Measurements from ENCODE around the gene NLRX1.

The NLRX1 gene, protein sequence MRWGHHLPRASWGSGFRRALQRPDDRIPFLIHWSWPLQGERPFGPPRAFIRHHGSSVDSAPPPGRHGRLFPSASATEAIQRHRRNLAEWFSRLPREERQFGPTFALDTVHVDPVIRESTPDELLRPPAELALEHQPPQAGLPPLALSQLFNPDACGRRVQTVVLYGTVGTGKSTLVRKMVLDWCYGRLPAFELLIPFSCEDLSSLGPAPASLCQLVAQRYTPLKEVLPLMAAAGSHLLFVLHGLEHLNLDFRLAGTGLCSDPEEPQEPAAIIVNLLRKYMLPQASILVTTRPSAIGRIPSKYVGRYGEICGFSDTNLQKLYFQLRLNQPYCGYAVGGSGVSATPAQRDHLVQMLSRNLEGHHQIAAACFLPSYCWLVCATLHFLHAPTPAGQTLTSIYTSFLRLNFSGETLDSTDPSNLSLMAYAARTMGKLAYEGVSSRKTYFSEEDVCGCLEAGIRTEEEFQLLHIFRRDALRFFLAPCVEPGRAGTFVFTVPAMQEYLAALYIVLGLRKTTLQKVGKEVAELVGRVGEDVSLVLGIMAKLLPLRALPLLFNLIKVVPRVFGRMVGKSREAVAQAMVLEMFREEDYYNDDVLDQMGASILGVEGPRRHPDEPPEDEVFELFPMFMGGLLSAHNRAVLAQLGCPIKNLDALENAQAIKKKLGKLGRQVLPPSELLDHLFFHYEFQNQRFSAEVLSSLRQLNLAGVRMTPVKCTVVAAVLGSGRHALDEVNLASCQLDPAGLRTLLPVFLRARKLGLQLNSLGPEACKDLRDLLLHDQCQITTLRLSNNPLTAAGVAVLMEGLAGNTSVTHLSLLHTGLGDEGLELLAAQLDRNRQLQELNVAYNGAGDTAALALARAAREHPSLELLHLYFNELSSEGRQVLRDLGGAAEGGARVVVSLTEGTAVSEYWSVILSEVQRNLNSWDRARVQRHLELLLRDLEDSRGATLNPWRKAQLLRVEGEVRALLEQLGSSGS

GRCh38 chr11:119168471-119169281 lies at the start of gene NLRX1:
NLRX1 (plus strand) TSS chr11:119168725; CDS start chr11:119171404, 2,679 bp downstream.
- peak; percentile 93 for DNase-seq (ENCODE audit: low read depth)
- TF ChIP-seq, protein P1, sequence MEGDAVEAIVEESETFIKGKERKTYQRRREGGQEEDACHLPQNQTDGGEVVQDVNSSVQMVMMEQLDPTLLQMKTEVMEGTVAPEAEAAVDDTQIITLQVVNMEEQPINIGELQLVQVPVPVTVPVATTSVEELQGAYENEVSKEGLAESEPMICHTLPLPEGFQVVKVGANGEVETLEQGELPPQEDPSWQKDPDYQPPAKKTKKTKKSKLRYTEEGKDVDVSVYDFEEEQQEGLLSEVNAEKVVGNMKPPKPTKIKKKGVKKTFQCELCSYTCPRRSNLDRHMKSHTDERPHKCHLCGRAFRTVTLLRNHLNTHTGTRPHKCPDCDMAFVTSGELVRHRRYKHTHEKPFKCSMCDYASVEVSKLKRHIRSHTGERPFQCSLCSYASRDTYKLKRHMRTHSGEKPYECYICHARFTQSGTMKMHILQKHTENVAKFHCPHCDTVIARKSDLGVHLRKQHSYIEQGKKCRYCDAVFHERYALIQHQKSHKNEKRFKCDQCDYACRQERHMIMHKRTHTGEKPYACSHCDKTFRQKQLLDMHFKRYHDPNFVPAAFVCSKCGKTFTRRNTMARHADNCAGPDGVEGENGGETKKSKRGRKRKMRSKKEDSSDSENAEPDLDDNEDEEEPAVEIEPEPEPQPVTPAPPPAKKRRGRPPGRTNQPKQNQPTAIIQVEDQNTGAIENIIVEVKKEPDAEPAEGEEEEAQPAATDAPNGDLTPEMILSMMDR (IDR thresholded peaks at IDR 0.05; ENCODE audit: insufficient read depth, low read depth, low read length, missing control alignments): peak; percentile 95
- peak within 1 kb of the TSS; percentile 91 for H3K4me3 ChIP-seq (ENCODE audit: low read depth, low read length)

DNA sequence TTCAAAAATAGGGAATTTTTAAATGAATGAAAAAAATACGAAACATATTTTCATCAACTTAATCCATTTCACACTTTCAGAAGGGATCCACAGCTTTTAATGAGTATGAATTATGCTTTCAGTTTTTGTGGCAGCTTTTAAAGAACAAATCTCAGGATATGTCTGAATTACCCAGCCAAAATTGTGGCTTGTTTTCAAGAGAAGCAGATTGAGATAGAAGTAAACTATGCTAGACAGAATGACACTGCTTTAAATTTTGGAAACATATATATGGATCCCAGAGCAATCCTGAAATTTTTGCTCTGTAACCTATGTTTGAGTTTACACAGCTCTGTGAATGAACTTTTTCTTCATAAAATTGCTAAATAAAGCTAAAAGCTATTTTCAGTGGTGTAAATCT lies 49.6 kb upstream of the NLRX1 start:
- TF ChIP-seq, protein P1 (IDR thresholded peaks at IDR 0.05; ENCODE audit: insufficient read depth, low read depth, low read length, missing control alignments): no peak
- H3K4me3 ChIP-seq (ENCODE audit: low read depth, low read length): no peak overlapping the region
- no peak for DNase-seq (ENCODE audit: low read depth)

GRCh38 chr11:119120639-119121007 lies 47.9 kb upstream of the NLRX1 start:
- no peak for DNase-seq (ENCODE audit: low read depth)
- TF ChIP-seq, protein P1 (IDR thresholded peaks at IDR 0.05; ENCODE audit: insufficient read depth, low read depth, low read length, missing control alignments): no peak

GRCh38 chr11:119121008-119121810 lies 47.3 kb upstream of the NLRX1 start, which contains the start of gene HINFP:
HINFP (plus strand) TSS chr11:119121580; CDS start chr11:119126945, 5,365 bp downstream.
- peak; percentile 100 for DNase-seq (ENCODE audit: low read depth)
- peak within 1 kb of the TSS; percentile 96 for H3K4me3 ChIP-seq (ENCODE audit: low read depth, low read length)
- TF ChIP-seq, protein P1 (IDR thresholded peaks at IDR 0.05; ENCODE audit: insufficient read depth, low read depth, low read length, missing control alignments): no peak

More at GRCh38 chr11:119120639-119121007, 47.9 kb upstream of the NLRX1 start:
- H3K4me3 ChIP-seq (ENCODE audit: low read depth, low read length): peak overlapping the region; percentile 58

GRCh38 chr11:119121811-119122124 lies 46.8 kb upstream of the NLRX1 start:
- H3K4me3 ChIP-seq (ENCODE audit: low read depth, low read length): peak overlapping the region; percentile 96
- TF ChIP-seq, protein P1 (IDR thresholded peaks at IDR 0.05; ENCODE audit: insufficient read depth, low read depth, low read length, missing control alignments): no peak
- DNase-seq (ENCODE audit: low read depth): no peak

All from GM12865 (cell line).